Stimulated activated CD4-positive, alpha-beta T cell treated with anti-CD3 and anti-CD28 coated beads, Interleukin-2, amount 100 ng/mL, for 24 hours (primary cell): ENCODE data around the gene PCDHGA4.
"Not testable (repeated sequence)": the region's sequence is repeated elsewhere in the genome, so short reads cannot be mapped to it uniquely, and the experiment has no call there.

ENCODE experiments used
- DNase-seq, 2 donors: peaks; one replicate each; pipeline ENCODE4 v3.0.0-alpha.2; 2020

Gene PCDHGA4

DNA sequence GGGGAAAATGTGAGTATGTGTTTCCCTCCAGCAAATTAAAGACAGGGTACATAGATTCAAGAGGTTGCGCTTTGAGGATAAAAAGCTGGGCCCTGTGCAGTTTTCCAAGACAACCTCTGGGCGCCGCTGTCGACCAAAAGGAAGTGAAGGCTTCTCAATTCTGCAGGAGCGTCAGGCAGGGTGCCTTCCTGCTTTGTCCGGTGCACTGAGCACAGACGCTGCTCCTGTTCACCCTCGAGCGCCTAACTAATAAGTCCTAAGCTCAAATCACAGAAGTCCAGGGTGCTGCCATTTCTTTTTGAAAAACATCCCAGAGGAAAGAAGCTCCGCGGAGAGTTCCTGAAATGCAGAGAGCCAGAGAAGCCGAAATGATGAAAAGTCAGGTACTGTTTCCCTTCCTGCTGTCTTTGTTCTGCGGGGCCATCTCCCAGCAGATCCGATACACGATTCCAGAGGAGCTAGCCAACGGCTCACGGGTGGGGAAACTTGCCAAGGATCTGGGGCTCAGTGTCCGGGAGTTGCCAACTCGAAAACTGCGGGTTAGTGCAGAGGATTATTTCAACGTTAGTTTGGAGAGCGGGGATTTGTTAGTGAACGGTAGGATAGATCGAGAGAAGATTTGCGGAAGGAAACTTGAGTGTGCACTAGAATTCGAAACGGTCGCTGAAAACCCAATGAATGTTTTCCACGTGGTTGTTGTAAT is 4.8 kb upstream of the PCDHGA4 start, which contains the start of gene PCDHGB1:
TSS of gene PCDHGB1 (plus strand) at position 183 of the 703 bp plus-strand sequence. CDS start at position 345, 162 bp downstream.
- peak; percentile 27 to 37 for DNase-seq

DNA sequence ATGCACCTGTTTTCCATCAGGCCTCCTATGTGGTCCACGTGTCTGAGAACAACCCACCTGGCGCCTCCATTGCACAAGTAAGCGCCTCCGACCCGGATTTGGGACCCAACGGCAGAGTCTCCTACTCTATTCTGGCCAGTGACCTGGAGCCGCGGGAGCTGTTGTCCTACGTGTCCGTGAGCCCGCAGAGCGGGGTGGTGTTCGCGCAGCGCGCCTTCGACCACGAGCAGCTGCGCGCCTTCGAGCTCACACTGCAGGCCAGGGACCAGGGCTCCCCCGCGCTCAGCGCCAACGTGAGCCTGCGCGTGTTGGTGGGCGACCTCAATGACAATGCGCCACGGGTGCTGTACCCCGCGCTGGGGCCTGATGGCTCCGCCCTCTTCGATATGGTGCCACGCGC is 3.2 kb upstream of the PCDHGA4 start:
- no peak for DNase-seq

DNA sequence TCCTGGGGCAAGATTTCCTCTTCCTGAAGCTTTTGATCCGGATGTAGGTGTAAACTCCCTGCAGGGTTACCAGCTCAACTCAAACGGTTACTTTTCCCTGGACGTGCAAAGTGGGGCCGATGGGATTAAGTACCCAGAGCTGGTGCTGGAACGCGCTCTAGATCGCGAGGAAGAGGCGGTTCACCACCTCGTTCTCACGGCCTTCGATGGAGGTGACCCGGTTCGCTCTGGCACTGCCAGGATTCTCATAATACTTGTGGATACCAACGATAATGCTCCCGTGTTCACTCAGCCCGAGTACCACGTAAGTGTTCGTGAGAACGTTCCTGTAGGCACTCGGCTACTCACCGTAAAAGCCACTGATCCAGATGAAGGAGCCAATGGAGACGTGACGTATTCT is 820 bp downstream of the PCDHGA4 start:
- no peak for DNase-seq

DNA sequence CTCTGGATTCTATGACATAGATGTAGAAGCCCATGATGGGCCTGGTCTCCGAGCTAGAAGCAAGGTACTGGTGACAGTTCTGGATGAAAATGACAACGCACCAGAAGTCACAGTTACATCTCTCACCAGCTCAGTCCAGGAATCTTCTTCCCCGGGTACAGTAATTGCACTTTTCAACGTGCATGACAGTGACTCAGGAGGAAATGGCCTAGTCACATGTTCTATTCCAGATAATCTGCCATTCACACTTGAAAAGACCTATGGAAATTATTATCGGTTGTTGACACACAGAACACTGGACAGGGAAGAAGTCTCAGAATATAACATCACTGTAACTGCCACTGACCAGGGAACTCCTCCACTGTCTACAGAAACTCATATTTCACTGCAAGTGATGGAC is 1.3 kb downstream of the PCDHGA4 start:
- DNase-seq = no peak

DNA sequence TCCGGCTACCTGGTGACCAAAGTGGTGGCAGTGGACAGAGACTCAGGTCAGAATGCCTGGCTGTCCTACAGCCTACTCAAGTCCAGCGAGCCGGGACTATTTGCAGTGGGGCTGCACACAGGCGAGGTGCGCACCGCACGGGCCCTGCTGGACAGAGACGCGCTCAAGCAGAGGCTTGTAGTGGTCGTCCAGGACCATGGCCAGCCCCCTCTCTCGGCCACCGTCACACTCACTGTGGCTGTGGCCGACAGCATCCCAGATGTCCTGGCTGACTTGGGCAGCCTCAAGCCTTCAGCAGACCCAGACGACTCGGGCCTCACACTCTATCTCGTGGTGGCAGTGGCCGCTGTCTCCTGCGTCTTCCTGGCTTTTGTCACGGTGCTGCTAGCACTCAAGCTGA is 2.1 kb downstream of the PCDHGA4 start:
- DNase-seq = no peak

DNA sequence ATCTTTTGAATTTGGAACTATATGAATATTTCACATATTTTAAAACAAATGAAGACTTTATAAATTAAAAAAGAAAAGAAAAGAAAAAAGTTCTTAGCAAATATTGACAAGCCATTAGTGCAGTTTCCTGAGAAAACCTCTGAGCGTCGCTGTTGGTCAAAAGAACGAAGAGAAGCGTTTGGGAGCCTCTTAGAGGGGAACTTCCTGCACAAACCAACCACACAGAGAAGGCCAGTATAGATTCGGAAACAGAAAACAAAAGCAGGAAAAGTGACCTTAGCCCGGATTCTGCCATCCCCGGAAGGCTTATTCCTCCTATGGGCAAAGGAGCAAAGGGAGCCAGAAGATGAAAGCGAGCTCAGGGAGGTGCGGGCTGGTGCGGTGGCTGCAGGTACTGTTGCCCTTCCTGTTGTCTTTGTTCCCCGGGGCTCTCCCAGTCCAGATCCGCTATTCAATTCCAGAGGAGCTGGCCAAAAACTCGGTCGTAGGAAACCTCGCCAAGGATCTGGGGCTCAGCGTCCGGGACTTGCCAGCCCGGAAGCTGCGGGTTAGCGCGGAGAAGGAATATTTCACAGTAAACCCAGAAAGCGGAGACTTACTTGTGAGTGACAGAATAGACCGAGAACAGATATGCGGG is 5.1 kb downstream of the PCDHGA4 start, which contains the start of gene PCDHGB2:
TSS of gene PCDHGB2 (plus strand) at position 205 of the 637 bp plus-strand sequence. CDS start at position 347, 142 bp downstream.
- DNase-seq = no peak

DNA sequence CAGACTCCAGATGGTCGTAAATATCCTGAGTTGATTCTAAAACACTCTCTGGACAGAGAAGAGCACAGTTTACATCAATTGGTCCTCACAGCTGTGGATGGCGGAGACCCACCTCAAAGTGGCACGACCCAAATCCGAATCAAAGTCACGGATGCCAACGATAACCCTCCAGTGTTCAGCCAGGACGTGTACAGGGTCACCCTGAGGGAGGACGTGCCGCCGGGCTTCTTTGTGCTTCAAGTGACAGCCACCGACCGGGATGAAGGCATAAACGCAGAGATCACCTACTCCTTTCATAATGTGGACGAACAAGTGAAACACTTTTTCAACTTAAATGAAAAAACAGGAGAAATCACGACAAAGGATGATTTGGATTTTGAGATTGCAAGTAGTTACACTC is 5.9 kb downstream of the PCDHGA4 start:
- no peak for DNase-seq

DNA sequence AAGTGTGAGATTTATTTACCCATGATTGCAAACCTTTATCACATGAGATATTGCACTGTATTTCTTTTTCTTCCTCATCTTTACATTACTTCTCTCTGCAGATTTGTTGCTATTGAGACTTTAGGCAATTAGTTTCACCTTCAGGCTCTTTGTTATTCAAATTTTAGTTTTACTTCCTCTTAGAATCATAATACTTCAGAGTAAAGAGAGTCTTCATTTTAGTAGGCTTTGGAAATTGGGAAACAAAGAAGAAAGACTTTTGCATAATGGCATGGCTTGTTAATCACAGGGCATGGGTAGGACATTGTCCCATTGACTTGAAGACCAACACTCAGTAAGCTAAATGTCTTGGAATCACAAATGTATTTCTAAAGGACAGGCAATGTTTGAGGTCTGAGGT is 7.9 kb downstream of the PCDHGA4 start:
- DNase-seq = no peak

DNA sequence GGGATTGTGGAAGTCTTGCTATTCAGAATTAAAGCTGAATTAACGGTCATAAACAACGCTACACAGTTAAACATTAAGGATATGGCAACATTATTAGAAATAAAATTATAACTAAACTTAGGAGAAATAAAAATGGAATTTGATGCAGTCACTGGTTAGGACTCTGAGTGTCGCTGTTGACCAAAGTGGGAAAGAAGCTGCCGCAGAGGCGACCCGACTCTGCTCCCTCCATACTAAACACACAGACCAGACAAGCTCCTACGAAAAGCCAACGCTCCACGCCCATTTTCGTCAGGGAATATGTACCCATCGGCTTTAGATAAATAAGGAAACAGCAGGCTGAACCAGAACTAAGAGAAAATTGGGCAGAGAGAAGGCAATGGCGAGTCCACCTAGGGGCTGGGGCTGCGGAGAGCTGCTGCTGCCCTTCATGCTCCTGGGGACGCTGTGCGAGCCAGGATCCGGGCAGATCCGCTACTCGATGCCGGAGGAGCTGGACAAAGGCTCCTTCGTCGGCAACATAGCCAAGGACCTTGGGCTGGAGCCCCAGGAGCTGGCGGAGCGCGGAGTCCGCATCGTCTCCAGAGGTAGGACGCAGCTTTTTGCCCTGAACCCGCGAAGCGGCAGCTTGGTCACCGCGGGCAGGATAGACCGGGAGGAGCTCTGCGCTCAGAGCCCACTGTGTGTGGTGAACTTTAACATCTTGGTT is 9.3 kb downstream of the PCDHGA4 start, which contains the start of gene PCDHGA5:
TSS of gene PCDHGA5 (plus strand) at position 211 of the 709 bp plus-strand sequence. CDS start at position 380, 169 bp downstream.
- no peak for DNase-seq

DNA sequence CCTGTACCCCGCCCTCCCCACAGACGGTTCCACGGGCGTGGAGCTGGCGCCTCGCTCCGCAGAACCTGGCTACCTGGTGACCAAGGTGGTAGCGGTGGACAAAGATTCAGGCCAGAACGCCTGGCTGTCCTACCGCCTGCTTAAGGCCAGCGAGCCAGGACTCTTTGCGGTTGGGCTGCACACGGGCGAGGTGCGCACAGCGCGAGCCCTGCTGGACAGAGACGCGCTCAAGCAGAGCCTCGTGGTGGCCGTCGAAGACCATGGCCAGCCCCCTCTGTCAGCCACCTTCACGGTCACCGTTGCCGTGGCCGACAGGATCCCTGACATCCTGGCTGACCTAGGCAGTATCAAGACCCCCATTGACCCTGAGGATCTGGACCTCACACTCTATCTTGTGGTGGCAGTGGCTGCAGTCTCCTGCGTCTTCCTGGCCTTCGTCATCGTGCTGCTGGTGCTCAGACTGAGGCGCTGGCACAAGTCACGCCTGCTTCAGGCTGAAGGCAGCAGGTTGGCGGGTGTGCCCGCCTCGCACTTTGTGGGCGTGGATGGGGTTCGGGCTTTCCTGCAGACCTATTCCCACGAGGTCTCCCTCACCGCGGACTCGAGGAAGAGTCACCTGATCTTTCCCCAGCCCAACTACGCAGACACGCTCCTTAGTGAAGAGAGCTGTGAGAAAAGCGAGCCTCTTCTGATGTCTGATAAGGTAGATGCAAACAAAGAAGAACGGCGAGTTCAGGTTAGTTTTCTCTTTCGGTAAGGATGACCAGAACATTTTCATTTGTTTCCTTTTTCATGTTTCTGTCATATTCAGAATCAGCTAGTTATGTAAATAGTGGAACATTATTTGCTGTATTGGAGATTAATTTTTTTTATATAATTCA is 11.4 kb downstream of the PCDHGA4 start:
- no peak for DNase-seq

DNA sequence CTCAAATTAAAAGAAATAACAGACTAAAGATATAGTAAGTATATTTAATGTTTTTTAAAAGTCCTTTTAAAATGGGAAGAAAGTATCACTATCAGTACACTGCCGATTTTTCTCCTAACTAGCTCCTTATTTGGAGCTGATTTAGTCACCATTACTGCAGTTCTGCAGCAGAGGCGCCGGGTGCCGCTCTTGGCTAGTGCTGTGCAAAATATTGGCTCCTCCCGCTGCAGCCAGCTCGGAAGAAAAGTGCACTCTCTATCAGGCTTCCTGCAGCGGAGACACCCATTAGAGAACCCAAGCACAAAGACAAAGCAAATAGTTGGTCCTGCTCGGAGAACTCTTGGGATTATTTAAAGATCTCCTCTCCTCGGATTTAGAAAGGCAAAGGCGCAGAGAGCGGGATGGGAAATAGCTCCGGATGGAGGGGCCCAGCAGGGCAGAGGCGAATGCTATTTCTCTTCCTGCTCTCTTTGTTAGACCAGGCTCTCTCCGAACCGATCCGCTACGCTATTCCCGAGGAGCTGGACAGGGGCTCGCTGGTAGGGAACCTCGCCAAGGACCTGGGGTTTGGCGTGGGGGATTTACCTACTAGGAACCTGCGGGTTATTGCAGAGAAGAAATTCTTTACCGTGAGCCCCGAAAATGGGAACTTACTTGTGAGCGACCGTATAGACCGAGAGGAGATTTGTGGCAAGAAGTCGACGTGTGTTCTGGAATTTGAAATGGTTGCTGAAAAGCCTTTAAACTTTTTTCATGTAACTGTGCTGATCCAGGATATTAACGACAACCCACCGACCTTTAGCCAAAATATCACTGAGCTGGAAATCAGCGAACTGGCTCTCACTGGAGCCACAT is 15.4 kb downstream of the PCDHGA4 start, which contains the start of gene PCDHGB3:
TSS of gene PCDHGB3 (plus strand) at position 249 of the 855 bp plus-strand sequence. CDS start at position 402, 153 bp downstream.
- peak in 1 of 2 donors; percentile 40 for DNase-seq

DNA sequence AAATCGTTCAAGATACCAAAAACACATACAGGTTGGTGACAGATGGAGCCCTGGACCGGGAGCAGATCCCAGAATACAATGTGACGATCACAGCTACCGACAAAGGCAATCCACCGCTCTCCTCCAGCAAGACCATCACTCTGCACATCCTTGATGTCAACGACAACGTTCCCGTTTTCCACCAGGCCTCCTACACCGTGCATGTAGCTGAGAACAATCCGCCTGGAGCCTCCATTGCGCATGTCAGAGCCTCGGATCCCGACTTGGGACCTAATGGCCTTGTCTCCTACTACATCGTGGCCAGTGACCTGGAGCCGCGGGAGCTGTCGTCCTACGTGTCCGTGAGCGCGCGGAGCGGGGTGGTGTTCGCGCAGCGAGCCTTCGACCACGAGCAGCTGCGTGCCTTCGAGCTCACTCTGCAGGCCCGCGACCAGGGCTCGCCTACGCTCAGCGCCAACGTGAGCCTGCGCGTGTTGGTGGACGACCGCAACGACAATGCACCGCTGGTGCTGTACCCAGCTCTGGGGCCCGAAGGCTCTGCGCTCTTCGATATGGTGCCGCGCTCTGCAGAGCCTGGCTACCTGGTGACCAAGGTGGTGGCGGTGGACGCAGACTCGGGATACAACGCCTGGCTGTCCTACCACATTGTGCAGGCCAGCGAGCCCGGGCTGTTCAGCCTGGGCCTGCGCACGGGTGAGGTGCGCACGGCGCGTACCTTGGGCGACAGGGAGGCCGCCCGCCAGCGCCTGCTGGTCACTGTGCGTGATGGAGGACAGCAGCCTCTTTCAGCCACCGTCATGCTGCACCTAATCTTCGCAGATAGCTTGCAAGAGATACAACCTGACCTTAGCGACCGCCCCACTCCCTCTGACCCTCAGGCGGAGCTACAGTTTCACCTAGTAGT is 17.0 kb downstream of the PCDHGA4 start:
- no peak for DNase-seq

DNA sequence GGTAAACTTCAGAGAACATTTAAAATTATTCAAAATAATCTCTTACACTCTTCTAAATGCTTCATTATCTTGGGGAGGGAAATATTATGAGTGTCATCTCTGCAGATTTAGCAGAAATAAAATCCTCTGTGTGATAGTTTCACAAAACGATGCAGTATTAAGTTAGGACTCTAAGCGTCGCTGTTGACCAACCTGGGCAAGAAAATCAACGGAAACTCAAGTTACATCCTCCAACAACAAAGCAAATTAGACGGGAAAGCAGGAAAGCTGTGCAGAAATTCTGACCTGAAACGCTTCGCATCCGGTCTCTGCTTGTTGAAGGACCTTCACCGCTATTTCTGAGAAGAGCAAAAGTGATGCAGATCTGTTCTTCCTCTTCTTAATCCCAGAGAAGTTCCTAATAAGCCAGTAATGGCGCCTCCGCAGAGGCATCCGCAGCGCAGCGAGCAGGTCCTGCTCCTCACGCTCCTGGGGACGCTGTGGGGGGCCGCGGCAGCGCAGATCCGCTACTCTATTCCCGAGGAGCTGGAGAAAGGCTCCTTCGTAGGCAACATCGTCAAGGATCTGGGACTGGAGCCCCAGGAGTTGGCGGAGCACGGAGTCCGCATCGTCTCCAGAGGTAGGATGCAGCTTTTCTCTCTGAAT is 19.0 kb downstream of the PCDHGA4 start, which contains the start of gene PCDHGA6:
TSS of gene PCDHGA6 (plus strand) at position 219 of the 645 bp plus-strand sequence. CDS start at position 412, 193 bp downstream.
- DNase-seq = no peak

DNA sequence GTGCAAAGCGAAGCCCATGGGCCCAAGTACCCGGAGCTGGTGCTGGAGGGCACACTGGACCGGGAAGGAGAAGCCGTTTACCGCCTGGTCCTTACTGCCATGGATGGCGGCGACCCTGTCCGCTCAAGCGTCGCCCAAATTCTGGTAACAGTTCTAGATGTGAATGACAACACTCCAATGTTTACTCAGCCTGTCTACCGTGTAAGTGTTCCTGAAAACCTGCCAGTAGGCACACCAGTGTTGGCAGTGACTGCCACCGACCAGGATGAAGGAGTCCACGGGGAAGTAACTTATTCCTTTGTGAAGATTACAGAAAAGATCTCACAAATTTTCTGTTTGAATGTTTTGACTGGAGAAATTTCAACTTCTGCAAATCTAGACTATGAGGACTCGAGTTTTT is 19.8 kb downstream of the PCDHGA4 start:
- DNase-seq = no peak

DNA sequence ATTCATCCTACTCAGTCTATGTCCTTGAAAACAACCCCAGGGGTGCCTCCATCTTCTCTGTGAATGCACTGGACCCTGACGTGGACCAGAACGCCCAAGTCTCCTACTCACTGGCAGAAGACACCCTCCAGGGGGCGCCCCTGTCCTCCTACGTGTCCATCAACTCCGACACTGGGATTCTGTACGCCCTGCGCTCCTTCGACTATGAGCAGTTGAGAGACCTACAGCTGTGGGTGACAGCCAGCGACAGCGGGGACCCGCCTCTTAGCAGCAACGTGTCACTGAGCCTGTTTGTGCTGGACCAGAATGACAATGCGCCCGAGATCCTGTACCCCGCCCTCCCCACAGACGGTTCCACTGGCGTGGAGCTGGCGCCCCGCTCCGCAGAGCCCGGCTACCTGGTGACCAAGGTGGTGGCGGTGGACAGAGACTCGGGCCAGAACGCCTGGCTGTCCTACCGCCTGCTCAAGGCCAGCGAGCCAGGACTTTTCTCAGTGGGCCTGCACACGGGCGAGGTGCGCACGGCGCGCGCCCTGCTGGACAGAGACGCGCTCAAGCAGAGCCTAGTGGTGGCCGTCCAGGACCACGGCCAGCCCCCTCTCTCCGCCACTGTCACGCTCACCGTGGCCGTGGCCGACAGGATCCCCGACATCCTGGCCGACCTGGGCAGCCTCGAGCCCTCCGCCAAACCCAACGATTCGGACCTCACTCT is 20.8 kb downstream of the PCDHGA4 start:
- not testable (repeated sequence) for DNase-seq

DNA sequence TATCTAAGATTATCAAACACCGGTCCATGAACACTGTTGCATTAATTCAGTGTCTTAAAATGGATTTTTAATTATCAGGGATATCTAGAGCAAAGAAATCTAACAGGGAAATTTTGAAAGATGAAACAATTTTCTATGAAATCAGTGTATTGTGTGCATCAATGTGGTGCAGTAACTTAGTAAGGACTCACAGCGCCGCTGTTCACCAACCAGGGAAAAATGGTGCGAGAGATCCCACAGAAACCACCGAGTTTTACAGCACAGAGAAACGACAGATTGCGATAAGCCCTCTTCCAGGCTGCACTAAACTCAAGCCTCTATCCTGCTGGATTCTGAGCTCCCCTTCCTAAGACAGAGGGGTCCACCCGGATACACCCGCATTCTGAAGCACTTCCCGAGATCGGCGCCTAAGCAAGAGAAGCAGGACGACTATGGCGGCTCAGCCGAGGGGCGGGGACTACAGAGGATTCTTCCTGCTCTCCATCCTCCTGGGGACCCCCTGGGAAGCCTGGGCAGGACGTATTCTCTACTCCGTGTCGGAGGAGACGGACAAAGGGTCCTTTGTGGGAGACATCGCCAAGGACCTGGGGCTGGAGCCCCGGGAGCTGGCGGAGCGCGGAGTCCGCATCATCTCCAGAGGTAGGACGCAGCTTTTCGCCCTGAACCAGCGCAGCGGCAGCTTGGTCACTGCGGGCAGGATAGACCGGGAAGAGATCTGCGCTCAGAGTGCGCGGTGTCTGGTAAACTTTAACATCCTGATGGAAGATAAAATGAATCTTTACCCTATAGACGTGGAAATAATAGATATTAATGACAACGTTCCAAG is 27.9 kb downstream of the PCDHGA4 start, which contains the start of gene PCDHGA7:
TSS of gene PCDHGA7 (plus strand) at position 274 of the 826 bp plus-strand sequence. CDS start at position 432, 158 bp downstream.
- no peak for DNase-seq

DNA sequence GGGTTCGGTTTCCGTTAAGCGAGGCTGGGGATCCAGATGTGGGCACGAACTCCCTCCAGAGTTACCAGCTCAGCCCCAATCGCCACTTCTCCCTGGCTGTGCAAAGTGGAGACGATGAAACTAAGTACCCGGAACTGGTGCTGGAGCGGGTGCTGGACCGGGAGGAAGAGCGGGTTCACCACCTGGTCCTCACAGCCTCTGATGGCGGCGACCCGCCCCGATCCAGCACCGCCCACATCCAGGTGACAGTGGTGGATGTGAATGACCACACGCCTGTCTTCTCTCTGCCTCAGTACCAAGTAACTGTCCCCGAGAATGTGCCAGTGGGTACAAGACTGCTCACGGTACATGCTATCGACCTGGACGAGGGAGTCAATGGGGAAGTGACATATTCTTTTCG is 28.5 kb downstream of the PCDHGA4 start:
- no peak for DNase-seq
